Esophagus squamous epithelium (tissue), 5 donors: ENCODE results near the gene TVP23C. TPM values are rescaled to one million over a fixed set of nuclear protein-coding genes. Genes with fewer than 3 reads are reported as not detected.
A peak's percentile ranks its signal among the peaks of the same experiment; 100 is the strongest.

Source experiments
- DNase-seq: peaks from one replicate; lab custom pipeline; 2025; lab: John Stamatoyannopoulos, UW
- H3K27ac ChIP-seq, 4 donors: fragments of 200-600 bp; sonication (generic); one replicate each; pipeline ENCODE4 v1.5.1; 2016 to 2019; ENCODE audit warnings: mild to moderate bottlenecking in 1 of 4
- H3K27me3 ChIP-seq, 4 donors: fragments of 200-600 bp; sonication (generic); 1 replicate in 3 of 4; 2 replicates in 1 of 4; pipeline versions ENCODE4 v1.5.1 to v1.6.0; 2017 to 2021; ENCODE audit warnings: antibody characterized with exemption in 1 of 4
- H3K36me3 ChIP-seq, 3 donors: fragments of 200-600 bp; sonication (generic); one replicate each; pipeline ENCODE4 v1.5.1; 2016 to 2019
- H3K4me1 ChIP-seq, 3 donors: fragments of 200-600 bp; sonication (generic); one replicate each; pipeline ENCODE4 v1.5.1; 2017 to 2019
- H3K4me3 ChIP-seq, 4 donors: fragments of 200-600 bp; sonication (generic); 1 replicate in 3 of 4; 2 replicates in 1 of 4; pipeline ENCODE4 v1.5.1; 2016 to 2019; ENCODE audit warnings: mild to moderate bottlenecking in 2 of 4, moderate library complexity in 1 of 4
- H3K9me3 ChIP-seq, 3 donors: fragments of 200-600 bp; sonication (generic); one replicate each; pipeline ENCODE4 v1.5.1; 2016 to 2019
- POLR2A ChIP-seq, 4 donors: fragments of 450-650 bp; IDR thresholded peaks; one replicate each; pipeline ENCODE4 v1.6.1; 2017; ENCODE audit warnings: antibody characterized with exemption in 4 of 4, mild to moderate bottlenecking in 4 of 4, moderate library complexity in 3 of 4
- WGBS, 2 donors: methylation state at CpG; one replicate each; pipeline ENCODE4 v1.1.5; 2018; 5-methylcytosine and 5-hydroxymethylcytosine counted together
- intact Hi-C: fragments of 100-400 bp; cut with DNase I; formaldehyde crosslinking; loops from one replicate; pipeline ENCODE4 v1.15.0; 2022
- total RNA-seq, 4 donors: library from RNA; depleted of rRNA; stranded (reverse); fragments of >200 nt; gene quantifications; one replicate each; pipeline ENCODE4 v1.1.0, GENCODE V29; 2016
- TF ChIP-seq, protein P1 (sequence below), 6 experiments: fragments of 450-650 bp in 4 of 6; fragments of 200-600 bp in 2 of 6; sonication (generic) in 2 of 6; IDR thresholded peaks; one replicate each; pipeline ENCODE4 v1.5.1; 2016 to 2019; ENCODE audit warnings: antibody characterized with exemption in 6 of 6, mild to moderate bottlenecking in 4 of 6, moderate library complexity in 4 of 6
- donor health status: DM: yes; HTN: yes; CAD: no.

The TVP23C gene
- total RNA-seq, 4 donors from 2014 or later: 4.2 to 27.1 (median 18.5) TPM

DNA sequence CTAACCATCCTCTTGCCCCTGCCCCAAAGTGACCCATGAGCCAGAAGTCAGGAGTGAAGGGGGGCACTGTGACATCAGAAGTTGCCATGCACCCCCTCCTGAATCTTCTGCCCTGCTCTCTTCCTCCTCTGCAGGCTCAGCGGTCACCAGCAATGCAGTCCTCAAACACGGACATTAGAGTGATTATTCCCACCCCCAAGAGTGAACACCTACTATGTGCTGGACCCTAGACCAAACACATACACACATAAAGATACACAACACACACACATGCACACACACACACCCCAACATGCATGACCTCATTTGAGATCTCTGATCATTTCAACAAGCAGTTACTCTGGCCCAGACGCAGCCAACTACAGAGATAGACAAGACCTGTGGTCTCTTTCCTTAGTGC, 95.7 kb downstream of the TVP23C start, which contains the start of gene CDRT4:
TSS of gene CDRT4 (minus strand) at position 30 of the 400 bp plus-strand sequence. CDS start 27,383 bp downstream, outside the sequence.
- 85 to 86% methylated on average over 3 of the region's 3 CpGs for WGBS, 2 donors
- intact Hi-C loops: no loop called here
- H3K27ac ChIP-seq: no peak within 1 kb of the TSS
- DNase-seq: no peak
- no peaks in the 10 kb centered on the region for H3K9me3 ChIP-seq
- peaks cover 0 to 22% (median 13%) of the 10 kb centered on the region in 3 donors for H3K4me1 ChIP-seq
- TF ChIP-seq, protein P1, sequence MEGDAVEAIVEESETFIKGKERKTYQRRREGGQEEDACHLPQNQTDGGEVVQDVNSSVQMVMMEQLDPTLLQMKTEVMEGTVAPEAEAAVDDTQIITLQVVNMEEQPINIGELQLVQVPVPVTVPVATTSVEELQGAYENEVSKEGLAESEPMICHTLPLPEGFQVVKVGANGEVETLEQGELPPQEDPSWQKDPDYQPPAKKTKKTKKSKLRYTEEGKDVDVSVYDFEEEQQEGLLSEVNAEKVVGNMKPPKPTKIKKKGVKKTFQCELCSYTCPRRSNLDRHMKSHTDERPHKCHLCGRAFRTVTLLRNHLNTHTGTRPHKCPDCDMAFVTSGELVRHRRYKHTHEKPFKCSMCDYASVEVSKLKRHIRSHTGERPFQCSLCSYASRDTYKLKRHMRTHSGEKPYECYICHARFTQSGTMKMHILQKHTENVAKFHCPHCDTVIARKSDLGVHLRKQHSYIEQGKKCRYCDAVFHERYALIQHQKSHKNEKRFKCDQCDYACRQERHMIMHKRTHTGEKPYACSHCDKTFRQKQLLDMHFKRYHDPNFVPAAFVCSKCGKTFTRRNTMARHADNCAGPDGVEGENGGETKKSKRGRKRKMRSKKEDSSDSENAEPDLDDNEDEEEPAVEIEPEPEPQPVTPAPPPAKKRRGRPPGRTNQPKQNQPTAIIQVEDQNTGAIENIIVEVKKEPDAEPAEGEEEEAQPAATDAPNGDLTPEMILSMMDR (IDR thresholded peaks at IDR 0.05): no peak
- TF ChIP-seq POLR2A (IDR thresholded peaks at IDR 0.05): no peak
- no peak within 1 kb of the TSS for H3K4me3 ChIP-seq
- H3K36me3 ChIP-seq: no peaks in the 10 kb centered on the region
- no peaks in the 10 kb centered on the region for H3K27me3 ChIP-seq

DNA sequence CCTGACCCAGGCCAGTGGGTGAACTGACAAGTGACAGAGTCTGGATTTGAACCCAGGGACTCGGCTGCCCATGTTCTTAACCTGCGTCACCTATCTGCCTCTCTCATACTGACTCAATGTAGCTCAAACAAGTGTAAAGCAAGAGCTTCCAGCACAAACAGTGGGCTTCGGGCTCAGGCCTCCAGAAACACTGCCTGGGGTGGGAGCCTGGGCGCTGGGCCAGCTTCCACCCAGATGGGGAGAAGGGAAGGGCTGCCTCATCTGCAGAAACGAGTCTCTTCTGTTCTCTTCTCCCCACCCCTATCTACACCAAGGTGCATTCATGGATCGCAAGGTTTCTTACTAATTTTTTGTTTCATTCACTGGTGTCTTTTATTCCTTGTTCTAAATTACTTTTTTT, 97.2 kb downstream of the TVP23C start:
- no peak for TF ChIP-seq POLR2A (IDR thresholded peaks at IDR 0.05)
- TF ChIP-seq, protein P1 (IDR thresholded peaks at IDR 0.05): no peak
- Histone ChIP-seq H3K27ac (no peak overlapping the region), H3K36me3 (no peaks in the 10 kb centered on the region), H3K4me3 (no peak overlapping the region), H3K27me3 (no peaks in the 10 kb centered on the region), H3K4me1 (peaks cover 0 to 25% (median 13%) of the 10 kb centered on the region in 3 donors), H3K9me3 (no peaks in the 10 kb centered on the region)
- 70 to 77% methylated on average over 6 of the region's 6 CpGs for WGBS, 2 donors
- intact Hi-C loops: no loop called here
- DNase-seq: no peak

DNA sequence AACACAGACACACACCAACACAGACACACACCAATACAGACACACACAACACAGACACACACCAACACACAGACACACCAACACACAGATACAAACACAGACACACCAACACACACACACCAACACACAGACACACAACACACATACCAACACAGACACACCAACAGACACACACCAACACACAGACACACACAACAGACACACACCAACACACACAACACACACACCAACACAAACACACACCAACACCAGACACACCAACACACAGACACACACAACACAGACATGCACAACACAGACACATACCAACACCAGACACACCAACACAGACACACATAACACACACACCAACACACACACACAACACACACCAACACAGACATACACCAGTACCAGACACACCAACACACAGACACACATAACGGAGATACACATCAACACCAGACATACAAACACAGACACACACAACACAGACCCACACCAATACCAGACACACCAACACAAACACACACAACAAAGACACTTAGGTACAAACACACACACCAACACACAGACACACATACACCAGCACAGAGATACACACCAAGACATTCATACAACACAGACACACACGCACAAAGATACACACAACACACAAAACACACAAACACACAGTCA, 98.1 kb downstream of the TVP23C start:
- intact Hi-C loops: no loop called here
- no peaks in the 10 kb centered on the region for H3K36me3 ChIP-seq
- peak overlapping the region in 1 of 4 donors; percentile 9 for H3K27ac ChIP-seq
- H3K4me3 ChIP-seq: no peak overlapping the region
- WGBS, 2 donors: 100% methylated on average over 1 to 2 of the region's 2 CpGs
- no peak for TF ChIP-seq POLR2A (IDR thresholded peaks at IDR 0.05)
- TF ChIP-seq, protein P1 (IDR thresholded peaks at IDR 0.05): no peak
- no peaks in the 10 kb centered on the region for H3K27me3 ChIP-seq
- H3K4me1 ChIP-seq: peaks cover 0 to 25% (median 13%) of the 10 kb centered on the region in 3 donors
- no peak for DNase-seq
- H3K9me3 ChIP-seq: no peaks in the 10 kb centered on the region

DNA sequence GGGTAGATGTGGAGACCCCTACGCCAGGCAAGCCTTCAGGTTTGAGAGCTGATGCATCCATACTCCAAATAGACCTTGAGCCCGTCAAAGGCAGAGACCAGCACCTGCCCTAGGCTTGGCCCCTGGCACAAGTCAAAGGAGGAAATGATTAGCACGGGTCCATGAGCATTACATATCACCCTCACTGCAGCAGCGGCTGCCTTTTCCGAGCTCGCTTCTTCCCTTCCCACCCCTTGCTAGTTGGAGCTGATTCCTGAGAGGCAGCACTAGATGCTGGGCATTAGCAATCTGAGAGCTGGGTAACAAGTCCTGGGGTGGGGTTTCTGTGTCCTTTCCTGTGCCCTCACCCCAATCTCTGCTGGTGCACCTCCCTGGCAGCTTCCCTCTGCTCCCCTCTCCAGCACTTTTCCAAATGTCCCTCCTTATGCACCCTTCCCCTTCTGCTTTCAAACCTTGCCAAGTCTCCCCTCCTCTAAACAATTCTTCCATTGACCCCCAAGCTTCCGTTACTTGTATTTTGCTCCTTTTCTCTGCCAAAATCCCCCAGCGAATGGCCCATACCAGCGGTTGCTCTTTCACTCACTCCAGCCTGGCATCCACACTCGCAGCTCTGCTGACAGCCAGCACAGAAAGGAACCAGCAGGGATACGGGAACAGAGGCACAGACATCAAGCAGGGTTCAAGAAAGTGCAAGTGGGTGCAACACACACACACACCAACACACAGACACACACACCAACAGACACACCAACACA, 98.9 kb downstream of the TVP23C start:
- H3K4me1 ChIP-seq: peaks cover 0 to 25% (median 13%) of the 10 kb centered on the region in 3 donors
- WGBS, 2 donors: 61 to 65% methylated on average over 7 to 9 of the region's 11 CpGs
- no peak overlapping the region for H3K4me3 ChIP-seq
- intact Hi-C loops: no loop called here
- H3K27me3 ChIP-seq: no peaks in the 10 kb centered on the region
- H3K36me3 ChIP-seq: no peaks in the 10 kb centered on the region
- peak overlapping the region in 3 of 4 donors; percentile 55 to 77 (median 70) for H3K27ac ChIP-seq
- no peaks in the 10 kb centered on the region for H3K9me3 ChIP-seq
- DNase-seq: no peak
- TF ChIP-seq POLR2A (IDR thresholded peaks at IDR 0.05): no peak
- TF ChIP-seq, protein P1 (IDR thresholded peaks at IDR 0.05): no peak
